HG03354 (cell line): ENCODE data around the gene AGAP3.

ENCODE experiments used
- ATAC-seq: cut with Tn5 transposase; IDR thresholded peaks from one replicate; pipeline ENCODE4 v1.9.1; 2021; ENCODE audit warnings: mild to moderate bottlenecking; ENCODE audit not compliant: unreplicated experiment, poor library complexity, severe bottlenecking

AGAP3 gene

GRCh38 chr7:151175793-151176311 lies 89.6 kb downstream of the AGAP3 start:
- ATAC-seq = no peak

DNA sequence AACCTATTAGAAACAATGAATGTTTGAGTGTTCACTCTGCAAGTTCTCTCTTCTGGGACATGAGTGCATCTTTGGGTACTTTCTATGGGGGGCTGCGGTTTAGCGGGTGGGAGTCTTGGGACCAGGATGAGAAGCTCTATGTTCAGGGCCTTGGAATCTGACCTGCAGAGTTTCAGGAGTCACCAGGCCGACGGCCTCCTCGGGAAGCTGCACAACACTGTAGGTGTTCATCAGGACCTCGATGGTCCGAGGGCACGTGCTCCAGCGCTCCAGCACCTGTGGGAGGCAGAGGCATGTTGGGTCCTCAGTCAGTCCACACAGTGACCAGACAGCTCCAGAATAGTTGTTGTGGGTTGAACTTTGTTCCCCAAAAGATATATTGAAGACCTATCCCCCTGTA lies 90.1 kb downstream of the AGAP3 start:
- ATAC-seq = no peak

GRCh38 chr7:151177310-151177709 lies 91.0 kb downstream of the AGAP3 start:
- ATAC-seq = no peak

- no peak for ATAC-seq
Observed at GRCh38 chr7:151178236-151178635, 92.0 kb downstream of the AGAP3 start.

DNA sequence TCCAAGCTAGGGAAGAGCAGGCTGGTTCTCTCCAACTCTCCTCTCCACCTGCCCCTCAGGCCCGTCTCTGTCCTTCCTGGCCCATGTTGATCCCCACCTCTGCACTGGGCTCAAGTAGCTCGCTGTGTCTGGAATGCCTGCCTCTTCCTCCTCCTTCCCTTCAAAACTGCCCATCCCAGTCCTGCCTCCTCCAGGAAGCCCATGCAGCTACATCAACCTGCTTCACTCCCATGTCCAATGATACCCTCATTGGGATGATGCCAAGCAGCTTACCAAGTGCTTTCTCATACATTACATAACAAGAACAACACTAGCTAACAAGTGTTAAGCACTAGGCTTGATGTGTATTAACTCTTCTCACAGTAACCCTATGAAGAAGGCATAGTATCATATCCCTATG lies 92.6 kb downstream of the AGAP3 start:
- no peak for ATAC-seq

GRCh38 chr7:151179287-151179860 lies 93.1 kb downstream of the AGAP3 start:
- no peak for ATAC-seq

- ATAC-seq = no peak
Observed at GRCh38 chr7:151179946-151180345, 93.7 kb downstream of the AGAP3 start.

DNA sequence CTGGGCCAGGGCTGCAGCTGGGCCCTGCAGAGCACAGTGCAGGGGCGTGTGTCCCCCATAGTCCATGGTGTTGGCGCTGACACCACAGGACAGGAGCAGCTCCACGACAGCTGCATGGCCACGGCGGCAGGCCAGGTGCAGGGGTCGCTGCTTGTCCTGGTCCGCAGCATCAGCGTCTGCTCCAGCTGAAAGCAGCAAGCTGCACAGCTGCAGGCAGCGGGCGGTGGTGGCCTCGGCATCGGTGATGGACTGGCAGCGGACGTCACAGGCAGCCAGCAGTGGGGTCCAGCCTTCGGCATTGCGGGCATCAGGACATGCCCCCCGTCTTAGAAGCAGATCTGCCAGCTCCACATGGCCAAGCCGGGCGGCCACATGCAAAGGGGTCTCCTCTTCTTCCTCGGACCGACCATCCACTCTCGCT lies 94.7 kb downstream of the AGAP3 start:
- ATAC-seq = no peak

GRCh38 chr7:151185762-151186639 lies 99.7 kb downstream of the AGAP3 start:
- ATAC-seq = no peak

- no peak for ATAC-seq
Observed at GRCh38 chr7:151186640-151187408, 100.5 kb downstream of the AGAP3 start, which contains the start of gene ASB10. ASB10 (minus strand) TSS chr7:151187250; CDS start chr7:151187130, 120 bp downstream.

GRCh38 chr7:151187409-151188251 lies 101.4 kb downstream of the AGAP3 start:
- ATAC-seq = no peak

- ATAC-seq = no peak
Observed at GRCh38 chr7:151188252-151188542, 101.9 kb downstream of the AGAP3 start.

DNA sequence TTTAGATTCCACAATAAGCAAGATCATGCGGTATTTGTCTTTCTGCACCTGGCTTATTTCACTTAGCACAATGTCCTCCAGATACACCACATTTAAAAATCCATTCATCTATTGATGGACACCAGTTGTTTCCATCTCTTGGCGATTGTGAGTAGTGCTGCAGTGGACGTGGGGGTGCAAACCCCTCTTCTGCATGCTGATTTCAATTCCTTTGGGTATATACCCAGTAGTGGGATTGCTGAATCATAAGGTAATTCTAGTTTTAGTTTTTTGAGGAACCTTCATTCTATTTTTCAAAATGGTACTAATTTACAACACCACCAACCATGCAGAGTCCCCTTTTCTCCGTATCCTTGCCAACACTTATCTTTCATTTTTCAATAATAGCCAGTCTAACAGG lies 102.8 kb downstream of the AGAP3 start:
- ATAC-seq = no peak

DNA sequence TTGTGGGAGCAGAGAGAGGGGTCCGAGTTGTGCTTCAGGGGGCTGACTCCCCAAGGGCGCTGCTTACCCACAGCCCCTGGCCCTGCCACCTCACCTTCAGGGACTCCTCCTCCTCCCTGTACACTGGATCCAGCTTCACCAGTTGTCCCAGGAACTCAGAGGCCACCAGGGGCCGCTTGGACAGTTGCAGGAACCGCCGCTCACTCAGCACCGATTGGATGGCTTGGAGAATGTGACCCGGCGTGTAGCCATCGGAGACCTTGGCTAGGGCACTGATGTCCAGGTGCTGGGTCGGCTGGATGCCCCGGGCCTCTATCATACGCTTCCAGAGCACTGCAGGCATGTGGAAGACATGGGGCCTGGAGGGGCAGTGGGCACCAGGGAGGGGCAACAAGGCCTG lies 105.3 kb downstream of the AGAP3 start:
- ATAC-seq = no peak

- no peak for ATAC-seq
Observed at GRCh38 chr7:151192002-151192539, 105.8 kb downstream of the AGAP3 start.

DNA sequence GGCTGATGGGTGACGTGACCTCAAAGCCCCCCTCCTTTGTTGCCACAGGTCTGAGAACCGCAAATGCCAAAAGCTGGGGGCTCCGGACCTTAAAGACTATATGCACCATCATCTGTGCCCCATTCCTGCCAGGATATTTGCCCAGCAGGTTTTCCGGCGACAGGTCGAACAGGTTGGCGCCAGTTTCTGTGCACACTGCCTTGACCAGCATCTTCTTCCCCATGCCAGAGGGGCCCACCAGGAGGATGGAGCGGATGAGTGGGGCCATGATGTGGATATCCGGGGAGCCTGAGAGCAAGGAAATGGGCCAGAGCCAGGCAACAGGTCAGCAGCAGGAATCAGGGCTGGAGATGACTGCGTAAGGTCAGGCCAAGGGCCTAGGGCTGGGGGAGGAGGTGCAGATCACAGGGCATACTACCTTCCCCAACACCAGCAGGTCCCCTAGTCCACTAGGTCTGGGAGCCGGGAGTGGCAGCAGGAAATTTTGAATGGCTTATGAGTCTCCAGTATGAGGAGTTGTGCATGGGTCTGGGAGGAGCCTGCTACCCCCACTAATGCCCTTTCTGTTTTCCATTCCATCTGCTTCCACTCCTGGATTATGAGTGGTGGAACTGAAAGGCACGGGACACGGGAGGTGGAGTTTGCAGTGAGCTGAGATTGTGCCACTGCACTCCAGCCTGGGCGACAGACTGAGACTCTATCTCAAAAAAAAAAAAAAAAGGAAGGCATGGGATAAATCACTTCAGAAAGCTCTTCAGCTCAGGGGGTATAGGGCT lies 107.1 kb downstream of the AGAP3 start:
- no peak for ATAC-seq
